ENCODE results near the gene TBC1D17.
A peak's percentile ranks its signal among the peaks of the same experiment; 100 is the strongest.
"Not testable (repeated sequence)": the region's sequence is repeated elsewhere in the genome, so short reads cannot be mapped to it uniquely, and the experiment has no call there.

Gene TBC1D17

GRCh38 chr19:49924881-49925210, 47.3 kb downstream of the TBC1D17 start:
- DNase-seq, result not testable (repeated sequence)

GRCh38 chr19:49925486-49925885, 48.0 kb downstream of the TBC1D17 start:
- DNase-seq, result no peak

GRCh38 chr19:49926515-49926914, 49.0 kb downstream of the TBC1D17 start:
- DNase-seq, result no peak

GRCh38 chr19:49927526-49928264, 50.2 kb downstream of the TBC1D17 start:
- DNase-seq, result no peak

- DNase-seq, result peak; percentile 91
These were observed 51.7 kb downstream of the TBC1D17 start, which contains the start of the genes ATF5 and NUP62 for GRCh38 chr19:49929121-49929610. Gene ATF5 (plus strand): TSS chr19:49929205. CDS start chr19:49930851, 1,646 bp downstream. Gene NUP62 (minus strand): TSS chr19:49929504. CDS start chr19:49909807, 19,697 bp downstream.

GRCh38 chr19:49929611-49930482, 52.3 kb downstream of the TBC1D17 start:
- peak; percentile 91 for DNase-seq

GRCh38 chr19:49930483-49931011, 53.0 kb downstream of the TBC1D17 start:
- DNase-seq, result no peak

GRCh38 chr19:49931293-49932040, 54.0 kb downstream of the TBC1D17 start:
- no peak for DNase-seq

GRCh38 chr19:49932041-49932451, 54.5 kb downstream of the TBC1D17 start:
- no peak for DNase-seq

GRCh38 chr19:49932731-49933131, 55.2 kb downstream of the TBC1D17 start:
- peak; percentile 13 for DNase-seq

- DNase-seq, result no peak
These were observed 56.1 kb downstream of the TBC1D17 start for GRCh38 chr19:49933643-49934042.

- no peak for DNase-seq
These were observed 59.0 kb downstream of the TBC1D17 start for GRCh38 chr19:49936549-49936948.

- DNase-seq, result peak; percentile 75
These were observed 60.4 kb downstream of the TBC1D17 start for GRCh38 chr19:49937750-49938381.

Measured in activated CD4-positive, alpha-beta T cell treated with anti-CD3 and anti-CD28 coated beads, Interleukin-2, amount 50 U/mL, for 1 hour (primary cell).